HepG2 (cell line): ENCODE measurements around the gene MSI2. TPM values are rescaled to one million over a fixed set of nuclear protein-coding genes. Genes with fewer than 3 reads are reported as not detected.

Experiments used
- ATAC-seq: fragments of 200-7000 bp; cut with Tn5 transposase; 3 replicates; pipeline ENCODE4 v1.9.1; 2020; ENCODE audit warnings: mild to moderate bottlenecking, moderate library complexity
- BruUV-seq: library from RNA; stranded (reverse); fragments of 400-500 nt; replicated peaks from 2 replicates; lab custom pipeline; 2021; lab: Mats Ljungman, UMichigan
- CTCF ChIA-PET: fragments of 300-600 bp; formaldehyde crosslinking; extraction: SDS; loops from one replicate; lab custom pipeline; 2021; ENCODE audit warnings: low total read pairs, inconsistent platforms, low intra/inter-chr PET ratio; lab: Yijun Ruan, JAX
- POLR2A ChIA-PET: fragments of 350-600 bp; sonication (Branson Sonifier 250); formaldehyde crosslinking; loops from one replicate; lab custom pipeline; 2020; ENCODE audit warnings: antibody characterized with exemption, inconsistent platforms; lab: Yijun Ruan, JAX
- DNase-seq: peaks from one replicate; pipeline ENCODE4 v3.0.0-alpha.2; 2015; ENCODE audit warnings: low spot score
- FAIRE-seq: peaks from 3 replicates; lab custom pipeline; 2011; peaks lifted over from hg19 to GRCh38; lab: Jason Lieb, UNC
- H2AFZ ChIP-seq: one replicate; pipeline ENCODE4 v1.6.1; 2011; ENCODE audit warnings: low read length, inconsistent platforms
- H3K27ac ChIP-seq: fragments of 300-600 bp; 3 replicates; pipeline ENCODE4 v1.8.0; 2011; ENCODE audit warnings: mixed run types, mild to moderate bottlenecking, mixed read lengths, low read length, inconsistent platforms; ENCODE audit not compliant: insufficient read depth; ENCODE audit errors: extremely low read length
- H3K27me3 ChIP-seq, 2 experiments: fragments of 200-600 bp in 1 of 2; 2 replicates in 1 of 2; 3 replicates in 1 of 2; pipeline versions ENCODE4 v1.6.0 to v1.8.0; 2011; ENCODE audit warnings: low read length in 2 of 2, mild to moderate bottlenecking in 2 of 2, moderate library complexity in 2 of 2, inconsistent platforms in 1 of 2; ENCODE audit not compliant: insufficient read depth in 2 of 2, control insufficient read depth in 1 of 2
- H3K36me3 ChIP-seq, 2 experiments: fragments of 200-600 bp in 1 of 2; replicated peaks in 1 of 2; 2 replicates in 1 of 2; 3 replicates in 1 of 2; pipeline versions ENCODE4 v1.5.1 to v1.8.0; 2011; ENCODE audit warnings: low read length in 2 of 2, inconsistent platforms in 1 of 2; ENCODE audit not compliant: insufficient read depth in 2 of 2, control insufficient read depth in 1 of 2
- H3K4me1 ChIP-seq: 2 replicates; pipeline ENCODE4 v1.5.1; 2012; ENCODE audit warnings: low read length, inconsistent platforms; ENCODE audit not compliant: insufficient read depth
- H3K4me2 ChIP-seq: 2 replicates; pipeline ENCODE4 v1.6.0; 2011; ENCODE audit warnings: low read depth, low read length, inconsistent platforms
- H3K4me3 ChIP-seq, 3 experiments: fragments of 200-600 bp in 1 of 3; sonication (generic), shearing (Covaris generic) in 1 of 3; replicated peaks in 1 of 3; 2 replicates each; pipeline ENCODE4 v1.5.1; 2011 to 2016; ENCODE audit warnings: low read length in 3 of 3, inconsistent platforms in 2 of 3, low read depth in 2 of 3, mild to moderate bottlenecking in 2 of 3, control low read depth in 1 of 3, mixed read lengths in 1 of 3; ENCODE audit not compliant: insufficient read depth in 1 of 3
- H3K79me2 ChIP-seq: one replicate; pipeline ENCODE4 v1.6.1; 2011; ENCODE audit warnings: low read length, inconsistent platforms; ENCODE audit not compliant: insufficient read depth
- H3K9ac ChIP-seq: 2 replicates; pipeline ENCODE4 v1.6.0; 2011; ENCODE audit warnings: mild to moderate bottlenecking, low read depth, low read length, inconsistent platforms; ENCODE audit not compliant: insufficient read depth
- H3K9me3 ChIP-seq: 2 replicates; pipeline ENCODE4 v1.5.1; 2012; ENCODE audit warnings: mild to moderate bottlenecking, low read length
- H4K20me1 ChIP-seq: 2 replicates; pipeline ENCODE4 v1.6.0; 2011; ENCODE audit warnings: inconsistent platforms, mild to moderate bottlenecking, low read length, moderate library complexity; ENCODE audit not compliant: insufficient read depth
- ARNT ChIP-seq: fragments of 450-650 bp; IDR thresholded peaks from 2 replicates; pipeline ENCODE4 v1.6.1; 2017
- BCL3 ChIP-seq: sonication (generic); formaldehyde crosslinking; IDR thresholded peaks from 2 replicates; pipeline ENCODE4 v1.5.1; 2020; ENCODE audit warnings: mild to moderate bottlenecking, missing genetic modification reagents, moderate library complexity
- BORCS8-MEF2B ChIP-seq: sonication (generic); formaldehyde crosslinking; IDR thresholded peaks from 2 replicates; pipeline ENCODE4 v1.8.0; 2022; ENCODE audit warnings: mild to moderate bottlenecking, missing genetic modification reagents
- DPF2 ChIP-seq: sonication (generic); formaldehyde crosslinking; IDR thresholded peaks from 2 replicates; pipeline ENCODE4 v1.4.0; 2020; ENCODE audit warnings: mild to moderate bottlenecking, low read depth, missing genetic modification reagents, borderline replicate concordance
- MTF1 ChIP-seq: sonication (generic); formaldehyde crosslinking; IDR thresholded peaks from 2 replicates; pipeline ENCODE4 v1.5.0; 2020; ENCODE audit warnings: missing genetic modification reagents
- ZEB1 ChIP-seq: IDR thresholded peaks from 2 replicates; pipeline ENCODE4 v1.6.1; 2012; ENCODE audit warnings: mild to moderate bottlenecking, low read depth, inconsistent platforms; ENCODE audit not compliant: insufficient replicate concordance
- ZNF121 ChIP-seq: sonication (generic); formaldehyde crosslinking; IDR thresholded peaks from 2 replicates; pipeline ENCODE4 v1.5.0; 2020; ENCODE audit warnings: mild to moderate bottlenecking, missing genetic modification reagents
- ZNF460 ChIP-seq: sonication (generic); formaldehyde crosslinking; IDR thresholded peaks from 2 replicates; pipeline ENCODE4 v1.5.1; 2020; ENCODE audit warnings: missing genetic modification reagents, mild to moderate bottlenecking, borderline replicate concordance
- ZNF543 ChIP-seq: sonication (generic); formaldehyde crosslinking; IDR thresholded peaks from 2 replicates; pipeline ENCODE4 v1.4.0; 2020; ENCODE audit warnings: mild to moderate bottlenecking, missing genetic modification reagents
- ZNF569 ChIP-seq: sonication (generic); formaldehyde crosslinking; IDR thresholded peaks from 2 replicates; pipeline ENCODE4 v1.5.0; 2020; ENCODE audit warnings: mild to moderate bottlenecking, missing genetic modification reagents, moderate library complexity, borderline replicate concordance
- ZNF577 ChIP-seq: sonication (generic); formaldehyde crosslinking; IDR thresholded peaks from 2 replicates; pipeline ENCODE4 v1.4.0; 2020; ENCODE audit warnings: mild to moderate bottlenecking, low read depth, missing genetic modification reagents, borderline replicate concordance
- ZNF615 ChIP-seq: sonication (generic); formaldehyde crosslinking; IDR thresholded peaks from 2 replicates; pipeline ENCODE4 v1.5.0; 2020; ENCODE audit warnings: mild to moderate bottlenecking, missing genetic modification reagents, borderline replicate concordance
- ZNF724P ChIP-seq: sonication (generic); formaldehyde crosslinking; IDR thresholded peaks from 2 replicates; pipeline ENCODE4 v1.8.0; 2022; ENCODE audit warnings: missing genetic modification reagents, borderline replicate concordance
- ZNF770 ChIP-seq: sonication (generic); formaldehyde crosslinking; IDR thresholded peaks from 2 replicates; pipeline ENCODE4 v1.5.0; 2020; ENCODE audit warnings: mild to moderate bottlenecking, missing genetic modification reagents
- WGBS: methylation state at CpG from one replicate; pipeline ENCODE4 v1.1.6; 2017; ENCODE audit warnings: low lambda C conversion rate; 5-methylcytosine and 5-hydroxymethylcytosine counted together
- in situ Hi-C: cut with HindIII; loops from 2 replicates; pipeline ENCODE4 v1.10.0; 2017; ENCODE audit warnings: low pct_unique_long_range_greater_than_20kb; ENCODE audit not compliant: extremely low pct_ligation_motif_present
- intact Hi-C: fragments of 100-400 bp; cut with micrococcal nuclease; formaldehyde crosslinking; loops from one replicate; pipeline ENCODE4 v1.10.0; 2022; ENCODE audit not compliant: unreplicated experiment
- polyA plus RNA-seq, 8 experiments: library from polyadenylated mRNA; depleted of rRNA in 3 of 8; stranded (reverse) in 7 of 8; unstranded in 1 of 8; fragments of >200 nt; fragmentation: Illumina TruSeq in 4 of 8; extraction: Trizol in 4 of 8; gene quantifications; 2 replicates each; pipeline versions ENCODE4 v1.2.1 to v1.2.3, GENCODE V29; 2011 to 2016; ENCODE audit warnings: low read depth in 4 of 8, missing spikeins in 1 of 8, mixed read lengths in 1 of 8; ENCODE audit not compliant: insufficient read depth in 1 of 8
- total RNA-seq, 5 experiments: library from RNA; depleted of rRNA; stranded (reverse); fragments of >200 nt; fragmentation: Illumina TruSeq; extraction: Trizol; gene quantifications; 2 replicates each; pipeline ENCODE4 v1.2.3, GENCODE V29; 2016; ENCODE audit warnings: low read depth in 1 of 5
- TF ChIP-seq, protein P1 (sequence below): sonication (generic); formaldehyde crosslinking; IDR thresholded peaks from 2 replicates; pipeline ENCODE4 v1.8.1; 2023; ENCODE audit warnings: missing genetic modification reagents, inconsistent platforms, borderline replicate concordance
- TF ChIP-seq, protein P2 (sequence below): sonication (generic); formaldehyde crosslinking; IDR thresholded peaks from 2 replicates; pipeline ENCODE4 v1.5.0; 2020; ENCODE audit warnings: missing genetic modification reagents

The MSI2 gene
- total and polyA plus RNA-seq, 2 of the 13 experiments (the other 11 are each of a cell fraction or from before 2014, with no cell fraction given), result 77.5 to 78.4 TPM

- WGBS, result over 99% methylated on average over 11 of the region's 11 CpGs
These were observed 208.0 kb downstream of the MSI2 start for GRCh38 chr17:57464191-57464864.

More at GRCh38 chr17:57464191-57464864, 208.0 kb downstream of the MSI2 start:
- FAIRE-seq, result no peak
- peaks cover 11% of the 10 kb centered on the region for H3K79me2 ChIP-seq
- ChIA-PET CTCF (no interaction called here), POLR2A (no interaction called here)
- in situ Hi-C loops (no loop called here), intact Hi-C loops (loop anchor here (5.0 kb wide), 1 partner anchor 278 kb away; no protein-coding TSS in a partner anchor)
- H3K9me3 ChIP-seq, result no peaks in the 10 kb centered on the region
- H4K20me1 ChIP-seq, result no peaks in the 10 kb centered on the region
- H3K4me2 ChIP-seq, result no peak overlapping the region
- DNase-seq, result no peak
- H3K4me3 ChIP-seq, result no peak overlapping the region
- no peak overlapping the region for H3K9ac ChIP-seq
- H3K4me1 ChIP-seq, result peaks cover 74% of the 10 kb centered on the region
- ATAC-seq, result no peak
- H3K36me3 ChIP-seq, result 0 out of 5 replicates have a peak, but pooled peaks cover 0 to 2% of the 10 kb centered on the region in 2 experiments
- no peak overlapping the region for H3K27ac ChIP-seq
- BruUV-seq, result no TSS peak
- H3K27me3 ChIP-seq, result no peaks in the 10 kb centered on the region
- TF ChIP-seq ZNF770 (CRISPR knock-in tag), result peak; percentile 67; the same call in 1 of the 2 replicates
- TF ChIP-seq ZNF615, result no peak
- TF ChIP-seq MTF1 (CRISPR knock-in tag), result no peak
- no peak for TF ChIP-seq ZNF543 (CRISPR knock-in tag)
- no peak for TF ChIP-seq ZNF577 (CRISPR knock-in tag)
- TF ChIP-seq, protein P1, sequence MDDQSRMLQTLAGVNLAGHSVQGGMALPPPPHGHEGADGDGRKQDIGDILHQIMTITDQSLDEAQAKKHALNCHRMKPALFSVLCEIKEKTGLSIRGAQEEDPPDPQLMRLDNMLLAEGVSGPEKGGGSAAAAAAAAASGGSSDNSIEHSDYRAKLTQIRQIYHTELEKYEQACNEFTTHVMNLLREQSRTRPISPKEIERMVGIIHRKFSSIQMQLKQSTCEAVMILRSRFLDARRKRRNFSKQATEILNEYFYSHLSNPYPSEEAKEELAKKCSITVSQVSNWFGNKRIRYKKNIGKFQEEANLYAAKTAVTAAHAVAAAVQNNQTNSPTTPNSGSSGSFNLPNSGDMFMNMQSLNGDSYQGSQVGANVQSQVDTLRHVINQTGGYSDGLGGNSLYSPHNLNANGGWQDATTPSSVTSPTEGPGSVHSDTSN (CRISPR knock-in tag), result no peak
- TF ChIP-seq ARNT, result no peak
- no peak for TF ChIP-seq ZNF724P (CRISPR knock-in tag)
- TF ChIP-seq, protein P2, sequence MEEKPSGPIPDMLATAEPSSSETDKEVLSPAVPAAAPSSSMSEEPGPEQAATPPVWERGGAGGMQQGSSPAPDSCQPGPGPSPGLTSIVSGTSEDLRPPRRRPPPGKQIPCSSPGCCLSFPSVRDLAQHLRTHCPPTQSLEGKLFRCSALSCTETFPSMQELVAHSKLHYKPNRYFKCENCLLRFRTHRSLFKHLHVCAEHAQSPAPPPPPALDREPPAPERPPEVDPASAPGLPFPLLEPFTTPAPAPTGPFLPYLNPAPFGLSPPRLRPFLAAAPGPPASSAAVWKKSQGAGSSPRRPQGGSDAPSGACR (CRISPR knock-in tag), result no peak
- TF ChIP-seq DPF2, result no peak
- no peak for TF ChIP-seq ZNF569
- TF ChIP-seq ZEB1, result no peak
- TF ChIP-seq BCL3 (CRISPR knock-in tag), result no peak
- TF ChIP-seq BORCS8-MEF2B, result no peak
- no peak for TF ChIP-seq ZNF460 (CRISPR knock-in tag)
- TF ChIP-seq ZNF121 (CRISPR knock-in tag), result peak; percentile 79
- H2AFZ ChIP-seq, result no peak overlapping the region
